HG03108 (cell line): ENCODE measurements around the gene YIF1B.

Experiments used
- ATAC-seq: cut with Tn5 transposase; IDR thresholded peaks from one replicate; pipeline ENCODE4 v1.9.1; 2021; ENCODE audit warnings: moderate library complexity; ENCODE audit not compliant: unreplicated experiment

Gene YIF1B

DNA sequence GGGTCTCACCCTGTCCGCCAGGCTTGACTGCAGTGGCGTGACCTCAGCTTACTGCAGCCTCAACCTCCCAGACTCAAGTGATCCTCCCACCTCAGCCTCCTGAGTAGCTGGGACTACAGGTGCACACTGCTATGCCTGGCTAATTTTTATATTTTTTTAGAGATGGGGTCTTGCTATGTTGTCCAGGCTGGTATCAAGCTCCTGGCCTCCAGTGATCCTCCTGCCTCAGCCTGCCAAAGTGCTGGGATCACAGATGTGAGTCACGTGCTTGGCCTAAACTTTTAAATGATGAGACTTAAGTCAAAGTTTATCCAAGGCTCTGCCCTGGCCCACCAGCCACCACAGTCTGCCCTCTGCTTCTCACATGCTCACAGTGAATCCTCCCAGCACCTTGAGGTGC is 9.5 kb downstream of the YIF1B start:
- no peak for ATAC-seq

DNA sequence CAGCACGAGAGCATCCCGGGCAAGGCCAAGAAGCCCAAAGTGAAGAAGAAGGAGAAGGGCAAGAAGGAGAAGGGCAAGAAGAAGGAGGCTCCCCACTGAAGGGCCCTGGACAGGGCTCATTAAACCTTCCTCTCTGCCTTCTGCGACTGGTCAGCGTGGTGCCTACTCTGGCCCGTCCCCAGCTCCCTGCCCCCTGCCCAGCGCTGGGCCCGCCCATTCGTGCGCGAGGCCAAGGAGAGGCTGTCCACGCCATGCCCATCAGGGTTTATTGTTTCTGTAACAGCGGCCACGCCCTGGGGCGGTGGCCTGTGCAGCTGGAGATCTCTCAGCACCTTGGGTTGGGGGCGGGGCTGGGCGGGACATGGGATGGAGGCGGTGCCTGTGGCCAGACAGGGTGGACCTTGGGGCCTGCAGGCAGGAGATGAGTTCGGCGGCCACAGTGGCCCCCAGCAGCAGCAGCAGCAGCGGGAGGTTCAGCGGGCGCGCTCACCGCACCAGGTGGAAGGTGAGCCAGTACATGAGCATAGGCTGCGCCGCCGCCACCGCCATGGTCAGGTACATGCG is 10.8 kb downstream of the YIF1B start:
- ATAC-seq = no peak

DNA sequence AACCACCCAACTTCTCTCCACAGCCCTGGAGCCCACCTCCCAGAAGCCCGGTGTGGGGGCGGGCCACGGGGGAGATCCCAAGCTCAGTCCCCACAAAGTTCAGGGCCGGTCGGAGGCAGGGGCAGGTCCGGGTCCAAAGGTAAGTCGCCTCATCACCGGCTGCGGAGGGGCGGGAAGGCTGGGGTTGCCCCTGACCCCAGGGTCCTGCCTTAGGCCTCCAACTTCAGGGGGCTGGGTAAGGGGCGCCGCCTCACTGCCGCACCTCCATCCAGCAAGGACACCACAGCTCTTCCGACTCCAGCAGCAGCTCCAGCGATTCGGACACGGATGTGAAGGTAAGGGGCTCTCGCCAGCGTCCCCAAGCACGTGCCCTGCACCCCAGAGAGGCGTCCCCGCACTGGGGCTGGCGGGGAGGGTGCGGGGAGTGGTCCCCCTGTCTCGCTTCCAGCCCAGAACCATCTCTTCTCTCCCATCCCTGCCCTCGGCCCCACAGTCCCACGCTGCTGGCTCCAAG is 11.3 kb downstream of the YIF1B start:
- ATAC-seq = no peak

DNA sequence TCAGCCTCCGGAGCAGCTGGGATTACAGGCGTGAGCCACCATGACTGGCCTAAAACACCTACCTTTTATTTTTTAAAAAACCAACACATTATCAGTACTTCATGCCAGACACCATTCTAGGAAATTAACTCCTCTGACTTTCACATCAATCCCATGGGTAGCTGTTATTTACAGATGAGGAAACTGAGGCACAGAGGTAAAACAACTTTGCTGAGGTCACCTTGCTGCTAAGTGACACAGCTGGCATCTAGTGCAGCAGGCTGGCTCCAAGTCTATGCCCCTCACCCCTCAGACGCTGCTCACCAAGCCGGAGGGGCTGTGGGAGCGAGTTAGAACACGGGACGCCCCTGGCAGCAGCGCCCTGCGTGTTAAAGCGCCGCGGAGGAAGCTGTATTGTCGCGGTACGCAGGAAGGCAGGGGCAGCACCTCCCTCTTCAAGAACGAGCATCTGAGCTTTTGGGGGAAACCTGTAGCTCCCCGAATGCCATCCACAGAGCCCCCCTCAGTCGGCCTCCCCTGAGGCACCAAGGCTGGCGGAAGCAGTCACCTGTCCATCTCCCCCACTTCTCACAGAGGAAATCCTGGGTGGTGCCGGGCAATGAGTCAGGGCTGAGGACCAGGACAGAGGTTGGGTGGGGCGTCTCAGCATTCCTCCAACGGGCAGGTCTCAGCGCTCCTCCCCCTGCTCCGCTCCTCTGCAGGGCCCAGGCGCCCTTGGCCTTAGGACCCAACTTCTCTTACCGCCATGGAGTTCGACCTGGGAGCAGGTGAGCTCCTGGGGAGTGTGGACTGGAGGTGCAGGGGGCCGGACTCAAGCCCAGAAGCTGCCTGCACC is 12.0 kb downstream of the YIF1B start, which contains the start of gene C19orf33:
TSS of gene C19orf33 (plus strand) at position 735 of the 835 bp plus-strand sequence. CDS start at position 746, 11 bp downstream.
- ATAC-seq = no peak

DNA sequence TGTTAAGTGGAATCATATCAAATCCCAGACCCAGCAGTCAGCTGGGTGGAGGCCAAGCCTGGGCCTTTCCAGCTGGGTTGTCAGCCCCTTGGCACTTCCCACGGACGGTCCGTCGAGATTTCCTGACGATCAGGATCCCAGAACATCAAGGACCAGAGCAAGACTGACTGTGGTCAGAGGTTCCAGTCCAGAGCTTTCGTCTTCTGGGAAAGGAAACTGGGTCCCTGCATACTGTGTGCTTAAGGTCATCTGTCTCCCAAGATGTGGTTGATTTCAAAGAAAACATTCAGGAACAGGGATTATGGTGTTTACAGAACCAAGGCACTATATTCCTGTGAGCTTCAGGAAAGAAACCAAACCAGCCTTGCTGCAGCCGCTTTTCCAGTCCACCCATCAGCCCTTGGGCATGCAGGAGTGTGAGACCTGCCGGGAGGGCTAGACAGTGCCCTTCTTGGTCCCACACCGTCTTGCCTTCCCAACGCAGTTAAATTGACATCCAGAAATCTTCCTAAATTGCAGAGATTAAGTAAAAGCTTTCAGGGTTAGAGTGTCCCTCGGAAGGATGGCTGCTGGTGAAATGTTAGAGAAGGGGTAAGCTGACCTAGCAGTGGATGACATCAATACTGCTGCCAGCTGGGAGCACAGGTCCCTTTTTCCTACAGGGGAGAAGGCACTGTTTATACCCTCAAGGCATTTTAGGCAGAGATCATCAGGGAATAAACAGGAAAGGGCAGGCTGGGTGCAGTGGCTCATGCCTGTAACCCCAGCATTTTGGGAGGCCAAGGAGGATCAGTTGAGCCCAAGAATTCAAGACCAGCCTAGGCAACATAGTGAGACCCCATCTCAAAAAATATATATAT is 16.7 kb downstream of the YIF1B start:
- ATAC-seq = no peak

DNA sequence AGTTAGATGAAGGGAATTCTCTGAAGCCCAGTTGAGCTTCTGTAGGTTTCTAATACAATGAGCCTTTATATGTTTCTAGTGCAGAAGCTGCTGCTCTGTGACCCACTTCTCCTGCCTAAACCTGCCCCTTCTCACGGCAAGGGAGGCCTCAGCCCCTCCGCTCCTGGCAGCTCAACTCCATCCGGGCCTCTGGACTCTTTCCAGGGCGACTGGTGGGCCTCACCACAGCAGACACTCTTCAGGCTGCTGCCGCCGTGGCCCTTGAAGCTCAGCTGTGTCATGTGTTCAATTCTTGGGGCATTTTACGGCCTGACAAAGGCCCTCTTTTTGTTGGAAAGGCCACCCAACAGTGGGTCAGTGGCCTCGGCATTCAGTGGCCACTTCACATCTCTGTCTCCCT is 21.7 kb downstream of the YIF1B start:
- no peak for ATAC-seq

DNA sequence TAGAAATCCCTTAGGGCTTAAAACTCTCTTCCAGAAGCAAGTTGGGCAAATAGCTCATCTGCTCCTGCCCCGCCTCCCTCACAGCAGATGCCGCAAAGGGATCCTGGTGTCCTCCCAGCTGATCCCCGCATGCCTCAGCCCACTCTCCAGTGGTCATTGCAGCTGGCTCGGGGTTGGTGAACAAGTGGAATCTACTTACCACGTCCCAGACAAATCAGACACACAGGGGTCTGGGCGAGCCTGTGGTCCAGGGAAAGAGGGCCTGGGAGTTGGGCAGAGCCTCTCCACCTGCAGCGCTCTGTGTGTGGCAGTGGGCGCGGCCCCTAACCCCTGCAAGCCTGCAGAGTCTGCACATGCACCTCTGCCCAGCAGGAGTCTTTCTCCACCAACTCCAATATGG is 22.5 kb downstream of the YIF1B start:
- ATAC-seq = no peak

DNA sequence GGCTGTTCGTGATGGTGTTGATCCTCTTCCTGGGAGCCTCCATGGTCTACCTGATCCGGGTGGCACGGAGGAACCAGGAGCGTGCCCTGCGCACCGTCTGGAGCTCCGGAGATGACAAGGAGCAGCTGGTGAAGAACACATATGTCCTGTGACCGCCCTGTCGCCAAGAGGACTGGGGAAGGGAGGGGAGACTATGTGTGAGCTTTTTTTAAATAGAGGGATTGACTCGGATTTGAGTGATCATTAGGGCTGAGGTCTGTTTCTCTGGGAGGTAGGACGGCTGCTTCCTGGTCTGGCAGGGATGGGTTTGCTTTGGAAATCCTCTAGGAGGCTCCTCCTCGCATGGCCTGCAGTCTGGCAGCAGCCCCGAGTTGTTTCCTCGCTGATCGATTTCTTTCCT is 23.9 kb downstream of the YIF1B start:
- no peak for ATAC-seq

DNA sequence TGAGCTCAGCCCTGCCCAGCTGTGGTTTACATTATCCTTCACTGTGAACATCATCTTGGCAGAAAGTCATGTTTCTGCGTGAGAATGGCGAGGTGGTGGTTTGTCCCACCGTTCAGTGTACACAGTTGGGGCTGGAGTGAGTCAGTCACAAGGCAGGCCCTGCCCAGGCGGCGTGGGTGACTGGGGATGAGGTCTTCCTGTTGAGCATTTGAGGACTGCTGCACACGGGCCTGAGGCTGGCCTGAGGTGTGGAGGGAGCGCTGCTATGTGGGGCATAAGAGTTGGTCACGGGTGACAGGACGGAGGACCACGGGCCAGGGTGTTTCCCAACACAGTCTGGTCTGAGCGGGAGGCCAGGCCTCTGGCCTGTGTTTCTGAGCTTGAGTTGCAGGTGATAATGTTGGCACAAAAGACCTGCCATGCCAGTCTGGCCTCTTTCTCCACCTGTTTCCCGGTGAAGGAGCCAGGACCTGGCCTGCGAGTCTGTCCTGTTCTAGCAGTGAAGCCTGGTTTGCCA is 25.1 kb downstream of the YIF1B start:
- no peak for ATAC-seq

DNA sequence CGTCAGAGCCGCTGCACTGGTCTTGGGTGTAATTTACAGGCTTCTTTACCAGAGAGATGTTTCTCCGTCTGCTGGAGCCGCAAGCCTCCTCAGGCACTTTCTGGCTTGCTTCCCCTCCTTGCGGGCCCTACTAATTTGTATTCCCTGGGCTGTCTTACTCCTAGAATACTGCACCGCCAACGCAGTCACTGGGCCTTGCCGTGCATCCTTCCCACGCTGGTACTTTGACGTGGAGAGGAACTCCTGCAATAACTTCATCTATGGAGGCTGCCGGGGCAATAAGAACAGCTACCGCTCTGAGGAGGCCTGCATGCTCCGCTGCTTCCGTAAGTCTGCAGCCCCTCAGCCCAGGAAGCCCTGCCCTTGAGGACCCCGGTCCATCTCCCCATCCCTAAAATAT is 25.8 kb downstream of the YIF1B start:
- ATAC-seq = no peak

DNA sequence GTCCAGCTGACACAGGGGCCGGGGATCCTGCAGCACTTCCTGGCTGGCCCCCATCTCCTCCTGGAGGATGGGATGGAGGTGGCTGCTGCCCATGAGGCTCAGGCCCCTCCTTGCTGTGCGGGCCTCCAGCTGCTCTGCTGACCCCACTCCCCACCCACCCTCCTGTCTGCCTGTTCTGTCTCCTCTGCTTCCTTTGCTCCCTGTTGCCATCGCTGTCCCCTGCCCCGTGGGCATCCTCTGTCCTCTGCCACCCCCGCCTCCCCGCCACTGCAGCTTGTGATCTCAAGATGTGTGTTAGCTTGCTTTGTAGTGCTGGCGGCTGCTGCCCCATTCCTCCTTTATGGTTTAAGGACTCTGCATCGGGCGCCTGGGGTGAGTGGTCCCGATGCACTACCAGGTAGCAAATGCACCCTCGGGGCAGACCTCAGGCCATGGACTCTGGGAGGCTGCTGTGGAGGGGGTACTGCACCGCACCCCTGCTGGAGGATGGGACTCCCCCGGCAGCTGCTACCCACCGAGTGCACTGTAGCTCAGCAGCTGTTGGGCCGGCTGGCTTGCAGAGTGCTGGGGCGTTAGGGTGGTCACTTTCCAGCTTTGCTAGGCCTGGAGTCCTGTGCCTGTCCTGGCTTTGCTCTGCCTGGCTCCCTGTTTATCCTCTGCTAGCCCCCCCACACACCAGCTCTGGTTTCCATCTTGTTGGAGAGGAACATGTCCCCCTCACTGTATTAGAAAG is 27.5 kb downstream of the YIF1B start:
- ATAC-seq = no peak

DNA sequence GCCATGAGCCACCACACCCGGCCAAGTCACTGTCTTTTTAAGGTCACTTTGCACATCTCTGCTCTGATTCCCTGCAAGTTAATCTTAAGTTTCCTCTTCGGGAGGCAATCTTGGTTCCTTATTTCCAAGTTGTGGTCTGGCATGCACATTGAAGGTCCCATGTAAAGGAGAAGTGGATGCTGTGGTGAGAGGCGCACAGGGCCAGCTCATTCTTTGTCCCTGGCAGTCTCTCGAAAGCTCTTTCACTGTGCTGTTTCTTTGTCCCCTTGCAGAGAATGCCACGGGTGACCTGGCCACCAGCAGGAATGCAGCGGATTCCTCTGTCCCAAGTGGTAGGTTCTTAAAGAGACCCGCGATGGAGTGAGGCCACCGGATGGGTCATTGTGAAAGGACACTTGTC is 28.1 kb downstream of the YIF1B start:
- ATAC-seq = no peak

DNA sequence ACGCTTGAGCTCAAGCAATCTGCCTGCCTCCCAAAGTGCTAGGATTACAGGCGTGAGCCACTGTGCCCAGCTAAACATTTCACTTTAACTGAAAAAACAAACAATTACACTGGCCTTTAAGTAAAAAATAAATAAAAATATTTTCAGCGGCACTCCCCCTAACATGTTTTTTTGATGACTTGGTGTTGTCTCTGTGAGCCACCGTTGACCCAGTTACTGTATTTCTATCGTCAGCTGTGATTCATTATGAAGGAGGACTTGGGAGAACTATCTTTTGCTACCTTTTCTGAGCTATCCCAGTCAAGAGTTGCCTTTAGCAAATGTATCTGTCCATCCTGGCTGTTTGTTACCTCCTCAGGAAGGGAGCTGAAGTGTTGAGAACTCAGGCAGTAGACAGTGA is 30.2 kb downstream of the YIF1B start:
- no peak for ATAC-seq

DNA sequence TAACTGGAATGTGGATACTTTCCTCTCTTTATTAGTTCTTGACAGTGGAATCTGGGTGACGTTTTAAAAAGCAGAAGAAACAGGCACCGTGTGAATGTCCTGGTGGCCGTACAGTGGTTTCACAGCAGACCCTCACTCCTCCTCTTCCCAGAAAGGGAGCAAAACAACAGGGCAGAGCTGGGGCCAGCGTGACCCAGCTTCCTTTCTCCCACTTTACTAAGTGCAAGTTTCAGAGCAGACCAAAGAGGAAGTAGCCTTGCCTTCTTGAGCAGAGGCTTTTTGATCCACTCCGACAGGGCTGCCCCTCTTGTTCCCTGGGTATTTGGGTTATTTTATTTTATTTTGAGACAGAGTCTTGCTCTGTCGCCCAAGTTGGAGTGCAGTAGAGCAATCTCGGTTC is 31.3 kb downstream of the YIF1B start:
- ATAC-seq = no peak

DNA sequence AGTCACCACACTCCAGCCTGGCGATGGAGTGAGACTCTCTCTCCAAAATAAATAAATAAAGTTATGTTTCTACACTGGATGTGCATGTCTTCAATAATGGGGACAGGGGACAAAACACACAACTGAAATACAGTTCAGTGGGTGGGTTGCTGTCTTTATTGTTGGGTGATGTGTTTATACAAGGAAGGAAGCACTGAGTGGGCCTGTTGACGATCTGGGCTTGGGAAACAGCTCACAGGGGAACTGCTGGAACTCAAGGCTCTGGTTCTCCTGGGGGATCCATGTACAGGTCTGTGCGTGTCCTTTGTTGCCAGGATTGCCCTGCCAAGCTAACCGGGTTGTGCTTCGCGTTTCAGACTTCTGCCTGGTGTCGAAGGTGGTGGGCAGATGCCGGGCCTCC is 32.5 kb downstream of the YIF1B start:
- ATAC-seq = no peak

DNA sequence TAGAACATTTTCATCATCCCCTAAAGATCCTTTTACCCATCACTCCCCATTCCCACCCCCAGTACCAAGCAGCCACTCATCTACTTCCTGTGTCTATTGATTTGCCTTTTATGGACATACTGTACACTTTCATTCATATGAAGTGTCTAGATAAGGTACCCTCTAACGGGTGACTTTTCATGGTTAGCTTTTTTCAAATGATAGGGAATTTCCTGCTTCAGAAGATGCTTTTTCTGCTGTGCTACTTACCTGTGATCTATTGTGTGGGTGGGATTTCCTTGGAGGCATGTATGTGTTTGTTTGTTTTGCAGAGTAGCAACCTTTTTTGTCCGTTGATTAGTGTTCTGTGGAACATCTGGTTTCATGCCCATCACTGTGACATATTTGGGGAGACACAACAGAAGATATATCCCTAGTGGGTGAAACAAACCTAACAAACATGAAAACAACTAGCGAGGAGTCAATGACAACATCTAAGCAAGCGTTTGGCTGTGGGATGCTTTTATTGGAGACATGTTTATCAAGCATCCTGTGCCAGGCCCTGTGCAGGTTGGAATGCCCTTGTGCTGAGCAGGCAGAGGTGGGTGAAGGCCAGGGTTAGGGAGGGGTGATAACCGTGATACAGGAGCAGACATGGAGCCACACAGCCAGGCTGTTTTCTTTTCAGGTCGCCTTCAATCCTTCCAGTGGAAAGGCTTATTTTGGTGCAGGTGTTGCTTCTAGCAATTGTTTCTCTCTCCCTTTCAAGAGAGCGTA is 33.8 kb downstream of the YIF1B start:
- ATAC-seq = no peak

DNA sequence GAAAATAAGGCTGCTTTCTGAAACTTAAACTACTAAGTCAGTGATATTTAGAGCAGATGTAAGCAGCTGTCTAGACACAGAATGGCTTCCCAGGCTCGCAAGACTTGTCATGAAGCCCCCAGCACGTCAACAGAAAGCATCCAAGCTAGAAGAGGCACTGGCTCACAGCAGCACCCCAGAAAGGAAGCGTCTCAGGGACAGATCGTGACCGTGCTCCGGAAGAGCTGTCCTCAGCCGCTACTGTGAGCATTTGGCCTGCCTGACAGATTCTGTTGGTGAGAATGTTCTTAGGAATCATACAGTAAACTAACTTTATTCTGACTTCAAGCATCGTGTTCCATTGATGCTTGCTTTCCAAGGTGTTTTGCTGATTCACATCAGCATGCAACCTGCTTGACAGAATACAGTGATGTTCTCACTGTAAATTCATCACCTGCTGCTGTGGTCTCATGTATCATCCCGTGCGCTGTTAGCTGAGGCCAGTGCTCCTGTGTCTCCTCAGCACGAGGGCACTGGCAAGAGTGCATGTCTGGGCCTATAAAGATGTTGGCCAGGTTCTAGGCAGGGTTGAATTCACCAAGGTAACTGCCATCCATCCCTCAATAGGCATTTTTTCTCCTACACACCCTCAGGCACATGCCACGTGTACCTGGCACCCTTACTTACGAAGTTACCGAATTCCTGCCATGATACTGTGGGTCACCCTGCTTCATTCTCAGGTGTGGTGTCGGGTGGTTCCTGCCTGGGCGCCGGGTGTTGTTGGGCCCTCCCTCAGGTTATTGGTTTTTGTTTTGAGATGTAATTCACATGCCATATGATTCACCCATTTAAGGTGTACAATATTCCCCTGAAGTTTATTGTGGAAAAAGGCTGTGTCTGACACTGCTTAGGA is 35.5 kb downstream of the YIF1B start:
- no peak for ATAC-seq

DNA sequence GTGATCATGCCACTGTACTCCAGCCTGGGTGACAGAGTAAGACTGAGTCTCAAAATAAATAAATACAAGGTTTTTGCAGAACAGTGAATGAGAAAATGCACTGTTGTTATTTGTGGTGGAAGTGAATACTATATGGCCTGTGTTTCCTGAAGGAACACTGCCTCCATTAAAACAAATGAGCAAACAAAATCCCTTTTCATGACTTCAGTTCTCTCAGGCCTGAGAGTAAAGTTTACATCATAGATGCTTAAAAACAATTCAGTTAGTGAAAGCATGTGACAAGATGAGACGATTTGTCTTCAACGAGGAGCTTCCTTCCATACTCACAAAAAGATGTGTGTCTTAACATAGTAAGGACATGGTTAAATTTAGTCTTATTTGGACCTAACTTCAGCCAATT is 37.0 kb downstream of the YIF1B start:
- ATAC-seq = no peak
